ENCODE results near the gene CARS1. TPM values are rescaled to one million over a fixed set of nuclear protein-coding genes. Genes with fewer than 3 reads are reported as not detected.

Gene CARS1
- total RNA-seq, 4 donors from 2014 or later, result 40.6 to 69.7 (median 57.8) TPM

- no peak for ATAC-seq (ENCODE audit: low FRiP score)
- no peak for DNase-seq (ENCODE audit: low spot score)
Measured at GRCh38 chr11:3055891-3056290, 1.3 kb downstream of the CARS1 start.

GRCh38 chr11:3052567-3052966 is 4.7 kb downstream of the CARS1 start:
- no peak for TF ChIP-seq CTCF (IDR thresholded peaks at IDR 0.05)
- DNase-seq (ENCODE audit: low spot score) (no peak), ATAC-seq (ENCODE audit: low FRiP score) (no peak)

More at GRCh38 chr11:3055891-3056290, 1.3 kb downstream of the CARS1 start:
- no peak for TF ChIP-seq CTCF (IDR thresholded peaks at IDR 0.05)

- no peak for ATAC-seq (ENCODE audit: low FRiP score)
- DNase-seq (ENCODE audit: low spot score), result no peak
- TF ChIP-seq CTCF (IDR thresholded peaks at IDR 0.05), result no peak
Measured at GRCh38 chr11:3052109-3052479, 5.1 kb downstream of the CARS1 start.

GRCh38 chr11:3051196-3052108 is 5.8 kb downstream of the CARS1 start:
- no peak for TF ChIP-seq CTCF (IDR thresholded peaks at IDR 0.05)
- ATAC-seq (ENCODE audit: low FRiP score) (no peak), DNase-seq (ENCODE audit: low spot score) (no peak)

- no peak for TF ChIP-seq CTCF (IDR thresholded peaks at IDR 0.05)
- DNase-seq (ENCODE audit: low spot score) (no peak), ATAC-seq (ENCODE audit: low FRiP score) (no peak)
Measured at GRCh38 chr11:3050386-3051195, 6.6 kb downstream of the CARS1 start.

- DNase-seq (ENCODE audit: low spot score) (peak; percentile 70), ATAC-seq (ENCODE audit: low FRiP score) (peak; percentile 94)
Measured at GRCh38 chr11:3049430-3050243, 7.6 kb downstream of the CARS1 start.

More at GRCh38 chr11:3049430-3050243, 7.6 kb downstream of the CARS1 start:
- no peak for TF ChIP-seq CTCF (IDR thresholded peaks at IDR 0.05)
